Hepatocyte (in vitro differentiated cells): ENCODE measurements around the gene TBCA.

Source experiments
- CTCF ChIP-seq: fragments of 200-600 bp; sonication (generic); IDR thresholded peaks from 2 replicates; pipeline ENCODE4 v1.5.1; 2016; ENCODE audit warnings: antibody characterized with exemption, mild to moderate bottlenecking; ENCODE audit not compliant: poor library complexity
- EZH2 ChIP-seq: fragments of 200-600 bp; sonication (generic); IDR thresholded peaks from 2 replicates; pipeline ENCODE4 v1.6.1; 2016; ENCODE audit warnings: antibody characterized with exemption, mild to moderate bottlenecking, borderline replicate concordance

DNA sequence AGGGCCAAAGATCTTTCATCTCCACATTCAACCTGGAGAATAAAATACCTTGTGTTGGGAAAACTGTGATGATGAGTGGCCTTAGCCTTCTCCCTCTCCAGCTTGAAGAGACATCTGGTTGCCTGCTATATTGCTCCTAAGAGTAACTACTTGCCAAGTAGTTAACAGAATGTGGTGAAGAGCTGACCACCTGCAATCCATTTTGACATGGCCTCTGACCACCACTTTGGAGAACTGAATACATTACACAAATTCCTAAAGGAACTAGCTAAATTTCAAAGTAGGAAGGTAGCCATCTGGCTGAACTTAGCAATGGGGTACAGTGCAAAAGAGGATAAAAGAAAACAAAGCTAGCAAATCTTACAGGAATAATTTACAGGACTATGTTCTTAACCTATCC lies 7.2 kb downstream of the TBCA start:
- no peak for TF ChIP-seq CTCF
- no peak for TF ChIP-seq EZH2
